COLO829 (cell line): ENCODE measurements around the gene BCAS1.
"Not testable (repeated sequence)": the region's sequence is repeated elsewhere in the genome, so short reads cannot be mapped to it uniquely, and the experiment has no call there.

Experiments
- DNase-seq: peaks from one replicate; pipeline ENCODE4 v3.0.0; 2012; ENCODE audit warnings: low spot score

The BCAS1 gene

GRCh38 chr20:53940360-53940702, 130.1 kb downstream of the BCAS1 start:
- no peak for DNase-seq

GRCh38 chr20:53939572-53940359, 130.6 kb downstream of the BCAS1 start:
- peak; percentile 93 for DNase-seq

- no peak for DNase-seq
Measured at GRCh38 chr20:53939190-53939571, 131.2 kb downstream of the BCAS1 start.

GRCh38 chr20:53938739-53939138, 131.7 kb downstream of the BCAS1 start:
- DNase-seq, result no peak

GRCh38 chr20:53937929-53938367, 132.4 kb downstream of the BCAS1 start:
- no peak for DNase-seq

- no peak for DNase-seq
Measured at GRCh38 chr20:53937339-53937741, 133.1 kb downstream of the BCAS1 start.

- no peak for DNase-seq
Measured at GRCh38 chr20:53935344-53936084, 134.9 kb downstream of the BCAS1 start.

- DNase-seq, result no peak
Measured at GRCh38 chr20:53934421-53935343, 135.7 kb downstream of the BCAS1 start.

- no peak for DNase-seq
Measured at GRCh38 chr20:53933232-53933846, 137.1 kb downstream of the BCAS1 start.

- DNase-seq, result not testable (repeated sequence)
Measured at GRCh38 chr20:53932655-53933192, 137.7 kb downstream of the BCAS1 start.

- no peak for DNase-seq
Measured at GRCh38 chr20:53931597-53931996, 138.8 kb downstream of the BCAS1 start.

- DNase-seq, result no peak
Measured at GRCh38 chr20:53930651-53931504, 139.5 kb downstream of the BCAS1 start.

GRCh38 chr20:53929974-53930650, 140.3 kb downstream of the BCAS1 start:
- DNase-seq, result no peak

- no peak for DNase-seq
Measured at GRCh38 chr20:53929399-53929798, 141.0 kb downstream of the BCAS1 start.

- no peak for DNase-seq
Measured at GRCh38 chr20:53927990-53928389, 142.4 kb downstream of the BCAS1 start.

GRCh38 chr20:53926428-53927028, 143.9 kb downstream of the BCAS1 start:
- DNase-seq, result peak; percentile 92

GRCh38 chr20:53925651-53926401, 144.6 kb downstream of the BCAS1 start:
- DNase-seq, result no peak

GRCh38 chr20:53923566-53924369, 146.6 kb downstream of the BCAS1 start:
- no peak for DNase-seq
